GM12878 (cell line): ENCODE results near the gene SEC14L1. TPM values are rescaled to one million over a fixed set of nuclear protein-coding genes. Genes with fewer than 3 reads are reported as not detected.

ENCODE experiments used
- ATAC-seq: fragments of 200-7000 bp; cut with Tn5 transposase; 3 replicates; pipeline ENCODE4 v1.9.1; 2020; ENCODE audit warnings: mild to moderate bottlenecking, moderate library complexity
- BruUV-seq: library from RNA; stranded (reverse); fragments of 400-500 nt; replicated peaks from 2 replicates; lab custom pipeline; 2021; lab: Mats Ljungman, UMichigan
- CTCF ChIA-PET: fragments of 300-600 bp; sonication (Branson Sonifier 250); formaldehyde crosslinking; extraction: SDS; loops from one replicate; lab custom pipeline; 2021; ENCODE audit warnings: inconsistent platforms; lab: Yijun Ruan, JAX
- POLR2A ChIA-PET: fragments of 350-600 bp; formaldehyde crosslinking; extraction: SDS; loops from one replicate; lab custom pipeline; 2021; ENCODE audit warnings: inconsistent platforms; lab: Charles Lee
- RAD21 ChIA-PET: fragments of 300-600 bp; sonication (Branson Sonifier 250); formaldehyde crosslinking; loops from one replicate; lab custom pipeline; 2023; ENCODE audit warnings: antibody characterized with exemption; ENCODE audit not compliant: unreplicated experiment; lab: Charles Lee
- SMC1A ChIA-PET: fragments of 300-600 bp; sonication (Branson Sonifier 250); formaldehyde crosslinking; loops from one replicate; lab custom pipeline; 2023; ENCODE audit not compliant: unreplicated experiment, uncharacterized antibody; lab: Charles Lee
- DNase-seq: peaks from one replicate; pipeline ENCODE4 v3.0.0-alpha.2; 2011; ENCODE audit warnings: low read depth, low spot score
- FAIRE-seq: peaks from 3 replicates; lab custom pipeline; 2011; peaks lifted over from hg19 to GRCh38; lab: Jason Lieb, UNC
- H2AFZ ChIP-seq: 2 replicates; pipeline ENCODE4 v1.6.0; 2011; ENCODE audit warnings: low read depth, low read length, control low read depth; ENCODE audit not compliant: control insufficient read depth
- H3K27ac ChIP-seq: 2 replicates; pipeline ENCODE4 v1.5.1; 2011; ENCODE audit warnings: control low read depth; ENCODE audit not compliant: control insufficient read depth, insufficient read depth
- H3K27me3 ChIP-seq, 2 experiments: replicated peaks in 1 of 2; 2 replicates each; pipeline versions ENCODE4 v1.6.0 to v1.6.1; 2011; ENCODE audit warnings: low read length in 1 of 2; ENCODE audit not compliant: control insufficient read depth in 2 of 2, insufficient read depth in 2 of 2
- H3K36me3 ChIP-seq, 2 experiments: 2 replicates each; pipeline ENCODE4 v1.5.1; 2011; ENCODE audit warnings: low read length in 1 of 2; ENCODE audit not compliant: control insufficient read depth in 2 of 2, insufficient read depth in 2 of 2
- H3K4me1 ChIP-seq: 2 replicates; pipeline ENCODE4 v1.6.1; 2011; ENCODE audit warnings: mild to moderate bottlenecking, low read length, moderate library complexity, mixed read lengths; ENCODE audit not compliant: control insufficient read depth, insufficient read depth
- H3K4me2 ChIP-seq: 2 replicates; pipeline ENCODE4 v1.6.0; 2011; ENCODE audit warnings: control low read depth; ENCODE audit not compliant: control insufficient read depth, insufficient read depth
- H3K4me3 ChIP-seq: fragments of 200-600 bp; sonication (generic); 2 replicates; pipeline ENCODE4 v1.5.1; 2016
- H3K79me2 ChIP-seq: 2 replicates; pipeline ENCODE4 v1.6.0; 2011; ENCODE audit warnings: low read length; ENCODE audit not compliant: control insufficient read depth, insufficient read depth
- H3K9ac ChIP-seq: 2 replicates; pipeline ENCODE4 v1.8.0; 2011; ENCODE audit warnings: low read length, control low read depth, mixed read lengths; ENCODE audit not compliant: control insufficient read depth, insufficient read depth
- H3K9me3 ChIP-seq: replicated peaks from 3 replicates; pipeline ENCODE4 v1.5.1; 2011; ENCODE audit warnings: mild to moderate bottlenecking, low read length; ENCODE audit not compliant: control insufficient read depth, insufficient read depth
- H4K20me1 ChIP-seq: 2 replicates; pipeline ENCODE4 v1.6.0; 2011; ENCODE audit not compliant: control insufficient read depth, insufficient read depth
- CREM ChIP-seq: IDR thresholded peaks from 2 replicates; pipeline ENCODE4 v1.6.1; 2014; ENCODE audit warnings: antibody characterized with exemption, low read depth
- HCFC1 ChIP-seq: fragments of 150-350 bp; IDR thresholded peaks from 2 replicates; pipeline ENCODE4 v1.6.1; 2014; ENCODE audit warnings: low read length
- LARP7 ChIP-seq: fragments of 450-650 bp; IDR thresholded peaks from 2 replicates; pipeline ENCODE4 v1.6.1; 2017; ENCODE audit warnings: mild to moderate bottlenecking
- MEF2B ChIP-seq: fragments of 450-650 bp; IDR thresholded peaks from 2 replicates; pipeline ENCODE4 v1.6.1; 2018; ENCODE audit warnings: mild to moderate bottlenecking, moderate library complexity; ENCODE audit not compliant: partially characterized antibody, poor library complexity, severe bottlenecking
- NFXL1 ChIP-seq: fragments of 450-650 bp; IDR thresholded peaks from 2 replicates; pipeline ENCODE4 v1.6.1; 2017; ENCODE audit warnings: antibody characterized with exemption, mild to moderate bottlenecking, borderline replicate concordance
- PKNOX1 ChIP-seq: fragments of 450-650 bp; IDR thresholded peaks from 2 replicates; pipeline ENCODE4 v1.6.1; 2016; ENCODE audit warnings: mild to moderate bottlenecking
- SKIL ChIP-seq: fragments of 450-650 bp; IDR thresholded peaks from 2 replicates; pipeline ENCODE4 v1.6.1; 2017; ENCODE audit warnings: mild to moderate bottlenecking, low read depth, inconsistent platforms; ENCODE audit not compliant: poor library complexity, severe bottlenecking
- USF1 ChIP-seq: IDR thresholded peaks from 2 replicates; pipeline ENCODE4 v1.6.1; 2011; ENCODE audit warnings: borderline replicate concordance, low read depth, mild to moderate bottlenecking, moderate library complexity, mixed read lengths, low read length; ENCODE audit not compliant: insufficient read depth; ENCODE audit errors: extremely low read length
- WRNIP1 ChIP-seq: IDR thresholded peaks from 2 replicates; pipeline ENCODE4 v1.6.1; 2011; ENCODE audit warnings: low read depth, low read length, improper control_type of control experiment, borderline replicate concordance
- WGBS: methylation state at CpG from one replicate; pipeline ENCODE4 v1.1.6; 2016; ENCODE audit warnings: low lambda C conversion rate; ENCODE audit not compliant: insufficient replicate concordance, insufficient coverage; ENCODE audit errors: missing lambda C conversion rate; 5-methylcytosine and 5-hydroxymethylcytosine counted together
- in situ Hi-C: fragments of 300-500 bp; cut with MboI; formaldehyde crosslinking; loops from 9 replicates; pipeline ENCODE4 v1.14.3; 2018; ENCODE audit warnings: mixed read lengths
- intact Hi-C: fragments of 100-400 bp; cut with micrococcal nuclease; formaldehyde crosslinking; loops from one replicate; pipeline ENCODE4 v1.14.2; 2022; ENCODE audit not compliant: unreplicated experiment
- polyA plus RNA-seq, 11 experiments: library from polyadenylated mRNA; depleted of rRNA in 4 of 11; unstranded in 6 of 11; stranded (reverse) in 5 of 11; fragments of >200 nt; fragmentation: Nextera tagmentation in 4 of 11; fragmentation: Illumina TruSeq in 1 of 11; extraction: Ambion mirVana in 4 of 11; extraction: Trizol in 1 of 11; gene quantifications; 1 replicate in 1 of 11; 2 replicates in 10 of 11; pipeline versions ENCODE4 v1.2.1 to v1.2.3, GENCODE V29; 2011 to 2016; ENCODE audit warnings: inconsistent platforms in 2 of 11, missing spikeins in 2 of 11, low read depth in 1 of 11
- total RNA-seq, 4 experiments: library from RNA; depleted of rRNA in 3 of 4; stranded (reverse); fragments of >200 nt in 3 of 4; fragmentation: Illumina TruSeq in 1 of 4; extraction: Trizol in 1 of 4; gene quantifications; 2 replicates each; pipeline versions ENCODE4 v1.2.1 to v1.2.3, GENCODE V29; 2013 to 2021

The SEC14L1 gene
- total and polyA plus RNA-seq, 10 of the 15 experiments (the other 5 are each of a cell fraction or from before 2014, with no cell fraction given): 6.3 to 66.1 (median 33.5) TPM

- ChIA-PET CTCF (interaction anchor here (1.4 kb wide), 1 partner anchor 130 kb away, joined by 3 read pairs; no protein-coding TSS in a partner anchor), POLR2A (interaction anchor here (0.8 kb wide), 1 partner anchor 71 kb away, joined by 4 read pairs; no protein-coding TSS in a partner anchor), SMC1A (no interaction called here), RAD21 (interaction anchor here (0.6 kb wide), 1 partner anchor 193 kb away, joined by 3 read pairs; no protein-coding TSS in a partner anchor)
- no peak for TF ChIP-seq MEF2B
- no peak for TF ChIP-seq HCFC1
- TF ChIP-seq NFXL1: no peak
- no peak for TF ChIP-seq SKIL
- TF ChIP-seq PKNOX1: no peak
- TF ChIP-seq WRNIP1: no peak
- no peak for TF ChIP-seq LARP7
- no peak for TF ChIP-seq CREM
- TF ChIP-seq USF1: no peak
- no peak for FAIRE-seq
- Histone ChIP-seq H3K27ac (no peak overlapping the region), H4K20me1 (no peaks in the 10 kb centered on the region), H2AFZ (no peak overlapping the region), H3K36me3 (peaks cover 35 to 42% of the 10 kb centered on the region in 2 experiments; a peak in 3 of 4 replicates), H3K79me2 (peaks cover 3% of the 10 kb centered on the region; the same call in 1 of the 2 replicates), H3K9me3 (no peaks in the 10 kb centered on the region), H3K4me3 (no peak overlapping the region), H3K4me1 (peaks cover 14% of the 10 kb centered on the region), H3K27me3 (no peaks in the 10 kb centered on the region), H3K4me2 (no peak overlapping the region), H3K9ac (no peak overlapping the region)
- WGBS: 96% methylated on average over 11 of the region's 11 CpGs
- in situ Hi-C loops (no loop called here), intact Hi-C loops (no loop called here)
- DNase-seq: no peak
- no TSS peak for BruUV-seq
- ATAC-seq: no peak
These were observed 76.4 kb downstream of the SEC14L1 start for GRCh38 chr17:77217123-77217522.
